Smooth muscle cell (in vitro differentiated cells): ENCODE data around the gene PRRT4. TPM values are rescaled to one million over a fixed set of nuclear protein-coding genes. Genes with fewer than 3 reads are reported as not detected.

Experiments
- DNase-seq: peaks from one replicate; lab custom pipeline; 2025; ENCODE audit not compliant: unreplicated experiment; lab: John Stamatoyannopoulos, UW
- H2AFZ ChIP-seq: fragments of 200-600 bp; sonication (generic); 2 replicates; pipeline ENCODE4 v1.6.0; 2016; ENCODE audit warnings: antibody characterized with exemption, low read depth, mild to moderate bottlenecking
- H3F3A ChIP-seq: fragments of 200-600 bp; sonication (generic); 2 replicates; pipeline ENCODE4 v1.6.0; 2017; ENCODE audit warnings: antibody characterized with exemption, low read depth
- H3K27ac ChIP-seq: fragments of 200-600 bp; sonication (generic); 2 replicates; pipeline ENCODE4 v1.5.1; 2016; ENCODE audit warnings: low read depth, mild to moderate bottlenecking
- H3K27me3 ChIP-seq: fragments of 200-600 bp; sonication (generic); 2 replicates; pipeline ENCODE4 v1.6.1; 2016; ENCODE audit warnings: low read depth, mild to moderate bottlenecking
- H3K36me3 ChIP-seq: fragments of 200-600 bp; sonication (generic); 2 replicates; pipeline ENCODE4 v1.5.1; 2016; ENCODE audit warnings: low read depth
- H3K4me1 ChIP-seq: fragments of 200-600 bp; sonication (generic); 2 replicates; pipeline ENCODE4 v1.5.1; 2016; ENCODE audit warnings: low read depth
- H3K4me2 ChIP-seq: fragments of 200-600 bp; sonication (generic); 2 replicates; pipeline ENCODE4 v1.6.0; 2016; ENCODE audit warnings: mild to moderate bottlenecking
- H3K4me3 ChIP-seq: fragments of 200-600 bp; sonication (generic); 2 replicates; pipeline ENCODE4 v1.5.1; 2016; ENCODE audit warnings: mild to moderate bottlenecking
- H3K79me2 ChIP-seq: fragments of 200-600 bp; sonication (generic); 2 replicates; pipeline ENCODE4 v1.6.0; 2016; ENCODE audit warnings: low read depth, mild to moderate bottlenecking
- H3K9ac ChIP-seq: fragments of 200-600 bp; sonication (generic); 2 replicates; pipeline ENCODE4 v1.6.0; 2016; ENCODE audit warnings: low read depth
- H3K9me3 ChIP-seq: fragments of 200-600 bp; sonication (generic); replicated peaks from 2 replicates; pipeline ENCODE4 v1.5.1; 2016; ENCODE audit warnings: low read depth
- H4K20me1 ChIP-seq: fragments of 200-600 bp; sonication (generic); 2 replicates; pipeline ENCODE4 v1.6.0; 2016; ENCODE audit warnings: low read depth
- WGBS: methylation state at CpG from one replicate; pipeline ENCODE4 v1.1.7; 2016; ENCODE audit warnings: low lambda C conversion rate; 5-methylcytosine and 5-hydroxymethylcytosine counted together
- polyA plus RNA-seq: library from polyadenylated mRNA; unstranded; fragments of >200 nt; fragmentation: Nextera tagmentation; extraction: Ambion mirVana; gene quantifications from 2 replicates; pipeline ENCODE4 v1.2.1, GENCODE V29; 2016
- total RNA-seq: library from RNA; depleted of rRNA; stranded (reverse); fragments of >200 nt; gene quantifications from 2 replicates; pipeline ENCODE4 v1.2.3, GENCODE V29; 2014
- TF ChIP-seq, protein P1 (sequence below): fragments of 200-600 bp; sonication (generic); IDR thresholded peaks from 2 replicates; pipeline ENCODE4 v1.5.1; 2017; ENCODE audit warnings: borderline replicate concordance, mild to moderate bottlenecking, antibody characterized with exemption; ENCODE audit not compliant: insufficient read depth, poor library complexity, severe bottlenecking

Gene PRRT4
- total and polyA plus RNA-seq, 2 experiments from 2014 or later: 0.09 to 0.83 TPM

DNA sequence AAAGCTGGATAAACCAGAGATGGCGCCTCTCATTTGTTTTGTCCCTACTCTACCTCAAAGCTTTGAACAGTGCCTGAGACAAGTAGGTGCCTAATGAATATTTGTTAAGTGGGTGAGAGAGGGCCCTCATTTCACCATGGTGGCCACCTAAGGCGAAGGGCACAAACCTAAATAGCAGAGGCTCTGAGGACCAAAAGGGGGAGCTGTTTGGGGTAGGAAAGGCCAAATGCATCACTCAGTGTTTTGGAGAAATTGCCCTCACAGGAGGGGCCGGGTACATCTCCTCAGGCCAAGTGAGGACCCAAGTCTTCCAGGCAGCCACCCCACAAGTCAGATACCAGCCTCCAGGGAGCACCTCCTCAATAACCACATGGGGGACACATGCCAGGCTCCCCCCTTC, 34.3 kb upstream of the PRRT4 start:
- no peaks in the 10 kb centered on the region for H3F3A ChIP-seq
- no peak overlapping the region for H3K4me3 ChIP-seq
- DNase-seq: no peak
- TF ChIP-seq, protein P1, sequence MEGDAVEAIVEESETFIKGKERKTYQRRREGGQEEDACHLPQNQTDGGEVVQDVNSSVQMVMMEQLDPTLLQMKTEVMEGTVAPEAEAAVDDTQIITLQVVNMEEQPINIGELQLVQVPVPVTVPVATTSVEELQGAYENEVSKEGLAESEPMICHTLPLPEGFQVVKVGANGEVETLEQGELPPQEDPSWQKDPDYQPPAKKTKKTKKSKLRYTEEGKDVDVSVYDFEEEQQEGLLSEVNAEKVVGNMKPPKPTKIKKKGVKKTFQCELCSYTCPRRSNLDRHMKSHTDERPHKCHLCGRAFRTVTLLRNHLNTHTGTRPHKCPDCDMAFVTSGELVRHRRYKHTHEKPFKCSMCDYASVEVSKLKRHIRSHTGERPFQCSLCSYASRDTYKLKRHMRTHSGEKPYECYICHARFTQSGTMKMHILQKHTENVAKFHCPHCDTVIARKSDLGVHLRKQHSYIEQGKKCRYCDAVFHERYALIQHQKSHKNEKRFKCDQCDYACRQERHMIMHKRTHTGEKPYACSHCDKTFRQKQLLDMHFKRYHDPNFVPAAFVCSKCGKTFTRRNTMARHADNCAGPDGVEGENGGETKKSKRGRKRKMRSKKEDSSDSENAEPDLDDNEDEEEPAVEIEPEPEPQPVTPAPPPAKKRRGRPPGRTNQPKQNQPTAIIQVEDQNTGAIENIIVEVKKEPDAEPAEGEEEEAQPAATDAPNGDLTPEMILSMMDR: no peak
- H3K9ac ChIP-seq: no peak overlapping the region
- no peaks in the 10 kb centered on the region for H3K9me3 ChIP-seq
- no peak overlapping the region for H3K27ac ChIP-seq
- no peak overlapping the region for H2AFZ ChIP-seq
- no peaks in the 10 kb centered on the region for H3K4me1 ChIP-seq
- no peaks in the 10 kb centered on the region for H3K27me3 ChIP-seq
- peaks cover 15% of the 10 kb centered on the region for H3K36me3 ChIP-seq
- H3K4me2 ChIP-seq: no peak overlapping the region
- H4K20me1 ChIP-seq: peaks cover 5% of the 10 kb centered on the region
- H3K79me2 ChIP-seq: no peaks in the 10 kb centered on the region
- 97% methylated on average over 3 of the region's 3 CpGs for WGBS

DNA sequence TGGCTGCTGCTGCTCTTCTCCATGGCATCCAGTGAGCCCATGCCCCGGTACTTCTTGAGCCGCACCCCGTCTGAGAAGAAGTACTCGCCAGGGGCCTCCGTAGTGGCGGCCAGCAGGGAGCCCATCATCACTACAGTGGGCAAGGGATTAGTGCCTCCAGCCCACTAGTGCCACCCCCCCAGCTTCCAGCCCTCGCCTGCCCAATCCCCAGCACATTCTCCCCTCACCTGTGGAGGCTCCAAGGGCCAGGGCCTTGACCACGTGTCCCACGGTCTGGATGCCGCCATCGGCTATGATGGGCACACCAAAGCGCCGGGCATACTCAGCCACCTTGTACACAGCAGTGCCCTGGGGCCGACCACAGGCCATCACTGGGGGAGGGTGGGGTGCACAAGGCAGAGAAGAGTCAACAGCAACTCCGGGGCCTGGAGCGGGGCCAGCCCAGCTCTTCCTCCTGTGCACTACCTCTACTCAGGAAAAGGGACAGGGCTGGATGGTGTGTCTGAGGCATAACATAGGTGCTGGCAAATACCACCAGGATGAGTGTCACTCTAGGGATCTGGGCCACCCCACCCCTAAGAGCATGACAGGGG, 33.5 kb upstream of the PRRT4 start:
- Histone ChIP-seq H3K36me3 (peaks cover 15% of the 10 kb centered on the region), H3F3A (no peaks in the 10 kb centered on the region)
- 94% methylated on average over 16 of the region's 16 CpGs for WGBS

GRCh38 chr7:128393526-128394330, 32.2 kb upstream of the PRRT4 start:
- H3K36me3 ChIP-seq: peaks cover 15% of the 10 kb centered on the region
- H2AFZ ChIP-seq: no peak overlapping the region
- H3K79me2 ChIP-seq: no peaks in the 10 kb centered on the region
- DNase-seq: no peak
- H4K20me1 ChIP-seq: peaks cover 5% of the 10 kb centered on the region
- no peaks in the 10 kb centered on the region for H3F3A ChIP-seq
- H3K27me3 ChIP-seq: no peaks in the 10 kb centered on the region
- no peak overlapping the region for H3K4me2 ChIP-seq
- H3K27ac ChIP-seq: no peak overlapping the region
- no peak overlapping the region for H3K4me3 ChIP-seq
- WGBS: 98% methylated on average over 19 of the region's 23 CpGs
- TF ChIP-seq, protein P1: no peak
- no peaks in the 10 kb centered on the region for H3K9me3 ChIP-seq
- H3K9ac ChIP-seq: no peak overlapping the region
- peaks cover 7% of the 10 kb centered on the region for H3K4me1 ChIP-seq

More for the DNA sequence above, 33.5 kb upstream of the PRRT4 start:
- Histone ChIP-seq H3K79me2 (no peaks in the 10 kb centered on the region), H3K27ac (no peak overlapping the region), H3K27me3 (no peaks in the 10 kb centered on the region), H3K4me2 (no peak overlapping the region), H3K9ac (no peak overlapping the region), H3K9me3 (no peaks in the 10 kb centered on the region), H4K20me1 (peaks cover 5% of the 10 kb centered on the region), H3K4me1 (no peaks in the 10 kb centered on the region), H3K4me3 (no peak overlapping the region), H2AFZ (no peak overlapping the region)
- TF ChIP-seq, protein P1: no peak
- DNase-seq: no peak
